WTC11 (cell line): Measurements from ENCODE around the gene MDGA2. TPM values are rescaled to one million over a fixed set of nuclear protein-coding genes. Genes with fewer than 3 reads are reported as not detected.

Source experiments
- ATAC-seq: fragments of 200-7000 bp; cut with Tn5 transposase; 2 replicates; pipeline ENCODE4 v1.10.0; 2021; ENCODE audit warnings: mild to moderate bottlenecking, moderate library complexity
- CTCF ChIA-PET: fragments of 300-600 bp; sonication (Branson Sonifier 250); formaldehyde crosslinking; loops from one replicate; lab custom pipeline; 2021; ENCODE audit warnings: antibody characterized with exemption; lab: Charles Lee
- POLR2A ChIA-PET: fragments of 350-600 bp; sonication (Branson Sonifier 250); formaldehyde crosslinking; loops from one replicate; lab custom pipeline; 2021; ENCODE audit warnings: antibody characterized with exemption; lab: Charles Lee
- DNase-seq: peaks from one replicate; pipeline ENCODE4 v3.0.0; 2021; ENCODE audit warnings: low spot score
- H3K27ac Mint-ChIP-seq: 2 replicates; pipeline ENCODE4 v1.8.0; 2021; ENCODE audit warnings: mixed read lengths
- H3K27me3 Mint-ChIP-seq: 2 replicates; pipeline ENCODE4 v1.8.0; 2021; ENCODE audit warnings: low read depth, mild to moderate bottlenecking, moderate library complexity, mixed read lengths
- H3K36me3 Mint-ChIP-seq: 2 replicates; pipeline ENCODE4 v1.8.0; 2021; ENCODE audit warnings: mixed read lengths
- H3K4me1 Mint-ChIP-seq: 2 replicates; pipeline ENCODE4 v1.8.0; 2022; ENCODE audit warnings: mixed read lengths
- H3K4me3 Mint-ChIP-seq: 2 replicates; pipeline ENCODE4 v1.8.0; 2021; ENCODE audit warnings: mild to moderate bottlenecking, moderate library complexity, mixed read lengths
- H3K9me3 Mint-ChIP-seq: 2 replicates; pipeline ENCODE4 v1.8.0; 2021; ENCODE audit warnings: mixed read lengths
- CBFB ChIP-seq: sonication (generic); formaldehyde crosslinking; IDR thresholded peaks from 2 replicates; pipeline ENCODE4 v1.8.1; 2022; ENCODE audit warnings: mild to moderate bottlenecking, low read depth, missing genetic modification reagents
- CREM ChIP-seq: sonication (generic); formaldehyde crosslinking; IDR thresholded peaks from 2 replicates; pipeline ENCODE4 v1.8.1; 2022; ENCODE audit warnings: mild to moderate bottlenecking, missing genetic modification reagents, moderate library complexity
- NFYB ChIP-seq: sonication (generic); formaldehyde crosslinking; conservative IDR thresholded peaks from 2 replicates; pipeline ENCODE4 v1.8.0; 2022; ENCODE audit warnings: low read depth, missing genetic modification reagents
- RORB ChIP-seq: fragments of 250-450 bp; sonication (Bioruptor Pico); IDR thresholded peaks from 2 replicates; pipeline ENCODE4 v1.9.0; 2021; ENCODE audit warnings: mild to moderate bottlenecking
- TCF7 ChIP-seq: sonication (generic); formaldehyde crosslinking; IDR thresholded peaks from 2 replicates; pipeline ENCODE4 v1.8.0; 2022; ENCODE audit warnings: mild to moderate bottlenecking, low read depth, missing genetic modification reagents, moderate library complexity
- ZNF232 ChIP-seq: sonication (generic); formaldehyde crosslinking; IDR thresholded peaks from 2 replicates; pipeline ENCODE4 v1.8.0; 2022; ENCODE audit warnings: mild to moderate bottlenecking, missing genetic modification reagents
- total RNA-seq: library from RNA; stranded (reverse); gene quantifications from 3 replicates; pipeline ENCODE4 v1.2.3, GENCODE V29; 2021
- TF ChIP-seq, protein P1 (sequence below): sonication (generic); formaldehyde crosslinking; IDR thresholded peaks from 2 replicates; pipeline ENCODE4 v1.8.0; 2023; ENCODE audit warnings: mild to moderate bottlenecking, missing genetic modification reagents
- TF ChIP-seq, protein P2 (sequence below): fragments of 250-450 bp; sonication (Bioruptor Pico); IDR thresholded peaks from 2 replicates; pipeline ENCODE4 v2.1.2; 2022; ENCODE audit warnings: mild to moderate bottlenecking, moderate library complexity
- TF ChIP-seq, protein P3 (sequence below): sonication (generic); formaldehyde crosslinking; IDR thresholded peaks from 2 replicates; pipeline ENCODE4 v1.8.1; 2023; ENCODE audit warnings: mild to moderate bottlenecking, missing genetic modification reagents
- TF ChIP-seq, protein P4 (sequence below): sonication (generic); formaldehyde crosslinking; IDR thresholded peaks from 2 replicates; pipeline ENCODE4 v1.8.1; 2022; ENCODE audit warnings: mild to moderate bottlenecking, missing genetic modification reagents, moderate library complexity, borderline replicate concordance
- TF ChIP-seq, protein P5 (sequence below): sonication (generic); formaldehyde crosslinking; IDR thresholded peaks from 2 replicates; pipeline ENCODE4 v1.8.1; 2022; ENCODE audit warnings: missing genetic modification reagents, borderline replicate concordance
- TF ChIP-seq, protein P6 (sequence below): sonication (generic); formaldehyde crosslinking; IDR thresholded peaks from 2 replicates; pipeline ENCODE4 v1.8.0; 2022; ENCODE audit warnings: mild to moderate bottlenecking, missing genetic modification reagents
- TF ChIP-seq, protein P7 (sequence below): fragments of 200-600 bp; IDR thresholded peaks from 2 replicates; pipeline ENCODE4 v1.8.0; 2022; ENCODE audit warnings: antibody characterized with exemption
- TF ChIP-seq, protein P8 (sequence below): fragments of 250-450 bp; sonication (Bioruptor Pico); IDR thresholded peaks from 2 replicates; pipeline ENCODE4 v1.9.0; 2021; ENCODE audit warnings: moderate library complexity, mild to moderate bottlenecking, inconsistent platforms, borderline replicate concordance
- TF ChIP-seq, protein P9 (sequence below): sonication (generic); formaldehyde crosslinking; IDR thresholded peaks from 2 replicates; pipeline ENCODE4 v1.8.0; 2022; ENCODE audit warnings: mild to moderate bottlenecking, missing genetic modification reagents

Gene MDGA2
- total RNA-seq, 1 experiment from 2014 or later, result 4.9 TPM

DNA sequence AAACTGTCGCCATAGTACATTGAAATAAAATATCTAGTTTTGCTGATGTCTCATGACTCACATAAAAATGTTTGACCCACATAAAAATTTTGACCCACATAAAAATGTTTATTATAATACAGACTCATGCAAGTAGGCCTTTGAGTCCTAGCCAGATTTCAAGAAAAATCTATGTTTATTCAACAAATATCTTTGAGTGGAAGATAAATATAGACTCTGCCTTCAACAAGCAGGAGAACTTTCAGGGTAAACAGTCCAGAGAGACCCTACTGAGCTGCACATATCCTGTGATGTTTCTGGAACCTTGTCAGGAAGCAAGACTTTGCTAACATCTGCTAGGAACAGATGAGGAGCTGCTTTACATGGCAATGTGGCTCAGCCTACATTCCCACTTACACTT is 283.1 kb downstream of the MDGA2 start (continued):
- TF ChIP-seq, protein P1, sequence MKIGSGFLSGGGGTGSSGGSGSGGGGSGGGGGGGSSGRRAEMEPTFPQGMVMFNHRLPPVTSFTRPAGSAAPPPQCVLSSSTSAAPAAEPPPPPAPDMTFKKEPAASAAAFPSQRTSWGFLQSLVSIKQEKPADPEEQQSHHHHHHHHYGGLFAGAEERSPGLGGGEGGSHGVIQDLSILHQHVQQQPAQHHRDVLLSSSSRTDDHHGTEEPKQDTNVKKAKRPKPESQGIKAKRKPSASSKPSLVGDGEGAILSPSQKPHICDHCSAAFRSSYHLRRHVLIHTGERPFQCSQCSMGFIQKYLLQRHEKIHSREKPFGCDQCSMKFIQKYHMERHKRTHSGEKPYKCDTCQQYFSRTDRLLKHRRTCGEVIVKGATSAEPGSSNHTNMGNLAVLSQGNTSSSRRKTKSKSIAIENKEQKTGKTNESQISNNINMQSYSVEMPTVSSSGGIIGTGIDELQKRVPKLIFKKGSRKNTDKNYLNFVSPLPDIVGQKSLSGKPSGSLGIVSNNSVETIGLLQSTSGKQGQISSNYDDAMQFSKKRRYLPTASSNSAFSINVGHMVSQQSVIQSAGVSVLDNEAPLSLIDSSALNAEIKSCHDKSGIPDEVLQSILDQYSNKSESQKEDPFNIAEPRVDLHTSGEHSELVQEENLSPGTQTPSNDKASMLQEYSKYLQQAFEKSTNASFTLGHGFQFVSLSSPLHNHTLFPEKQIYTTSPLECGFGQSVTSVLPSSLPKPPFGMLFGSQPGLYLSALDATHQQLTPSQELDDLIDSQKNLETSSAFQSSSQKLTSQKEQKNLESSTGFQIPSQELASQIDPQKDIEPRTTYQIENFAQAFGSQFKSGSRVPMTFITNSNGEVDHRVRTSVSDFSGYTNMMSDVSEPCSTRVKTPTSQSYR (CRISPR knock-in tag), result no peak
- TF ChIP-seq RORB (CRISPR knock-in tag) (no peak), ZNF232 (CRISPR knock-in tag) (no peak)
- TF ChIP-seq, protein P2, sequence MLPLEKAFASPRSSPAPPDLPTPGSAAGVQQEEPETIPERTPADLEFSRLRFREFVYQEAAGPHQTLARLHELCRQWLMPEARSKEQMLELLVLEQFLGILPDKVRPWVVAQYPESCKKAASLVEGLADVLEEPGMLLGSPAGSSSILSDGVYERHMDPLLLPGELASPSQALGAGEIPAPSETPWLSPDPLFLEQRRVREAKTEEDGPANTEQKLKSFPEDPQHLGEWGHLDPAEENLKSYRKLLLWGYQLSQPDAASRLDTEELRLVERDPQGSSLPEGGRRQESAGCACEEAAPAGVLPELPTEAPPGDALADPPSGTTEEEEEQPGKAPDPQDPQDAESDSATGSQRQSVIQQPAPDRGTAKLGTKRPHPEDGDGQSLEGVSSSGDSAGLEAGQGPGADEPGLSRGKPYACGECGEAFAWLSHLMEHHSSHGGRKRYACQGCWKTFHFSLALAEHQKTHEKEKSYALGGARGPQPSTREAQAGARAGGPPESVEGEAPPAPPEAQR (CRISPR knock-in tag), result no peak
- TF ChIP-seq, protein P3, sequence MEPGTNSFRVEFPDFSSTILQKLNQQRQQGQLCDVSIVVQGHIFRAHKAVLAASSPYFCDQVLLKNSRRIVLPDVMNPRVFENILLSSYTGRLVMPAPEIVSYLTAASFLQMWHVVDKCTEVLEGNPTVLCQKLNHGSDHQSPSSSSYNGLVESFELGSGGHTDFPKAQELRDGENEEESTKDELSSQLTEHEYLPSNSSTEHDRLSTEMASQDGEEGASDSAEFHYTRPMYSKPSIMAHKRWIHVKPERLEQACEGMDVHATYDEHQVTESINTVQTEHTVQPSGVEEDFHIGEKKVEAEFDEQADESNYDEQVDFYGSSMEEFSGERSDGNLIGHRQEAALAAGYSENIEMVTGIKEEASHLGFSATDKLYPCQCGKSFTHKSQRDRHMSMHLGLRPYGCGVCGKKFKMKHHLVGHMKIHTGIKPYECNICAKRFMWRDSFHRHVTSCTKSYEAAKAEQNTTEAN (CRISPR knock-in tag), result no peak
- TF ChIP-seq, protein P4, sequence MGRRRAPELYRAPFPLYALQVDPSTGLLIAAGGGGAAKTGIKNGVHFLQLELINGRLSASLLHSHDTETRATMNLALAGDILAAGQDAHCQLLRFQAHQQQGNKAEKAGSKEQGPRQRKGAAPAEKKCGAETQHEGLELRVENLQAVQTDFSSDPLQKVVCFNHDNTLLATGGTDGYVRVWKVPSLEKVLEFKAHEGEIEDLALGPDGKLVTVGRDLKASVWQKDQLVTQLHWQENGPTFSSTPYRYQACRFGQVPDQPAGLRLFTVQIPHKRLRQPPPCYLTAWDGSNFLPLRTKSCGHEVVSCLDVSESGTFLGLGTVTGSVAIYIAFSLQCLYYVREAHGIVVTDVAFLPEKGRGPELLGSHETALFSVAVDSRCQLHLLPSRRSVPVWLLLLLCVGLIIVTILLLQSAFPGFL (CRISPR knock-in tag), result no peak

DNA sequence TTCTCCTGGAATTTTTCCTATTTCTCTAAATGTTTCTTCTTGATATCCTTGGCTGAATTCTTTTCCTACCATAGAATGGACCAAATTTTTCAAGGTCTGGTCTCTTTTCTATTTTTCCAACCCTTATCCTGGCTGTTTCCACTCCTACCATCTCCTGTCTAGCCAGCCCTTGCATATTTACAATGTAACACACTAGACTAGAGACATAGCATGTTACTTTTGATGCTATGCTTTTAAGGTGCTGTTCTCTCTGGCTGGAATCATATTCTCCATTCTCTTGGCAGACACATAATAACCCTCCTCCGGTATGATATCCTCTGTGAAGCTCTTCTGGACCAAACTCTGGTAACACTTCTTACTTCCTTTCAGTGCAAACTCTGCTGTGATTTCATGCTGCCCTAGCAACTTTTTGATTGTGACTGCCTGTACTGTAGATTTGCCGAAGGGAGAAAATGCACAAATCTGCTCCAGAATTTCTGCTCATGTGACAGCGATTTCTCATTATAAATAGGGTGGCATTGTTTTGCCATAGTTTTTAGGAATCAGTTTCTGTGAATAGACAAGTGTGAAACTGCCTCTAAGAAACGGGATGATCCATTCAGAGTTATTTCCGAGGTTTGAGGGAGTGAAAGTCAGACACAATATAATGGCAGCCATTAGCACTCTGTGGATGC is 284.4 kb downstream of the MDGA2 start:
- POLR2A ChIA-PET, result interaction anchor here (0.5 kb wide), 1 partner anchor 73 kb away, joined by 4 read pairs; no protein-coding TSS in a partner anchor
- Mint-ChIP-seq H3K4me3 (no peak overlapping the region), H3K9me3 (peaks cover 4% of the 10 kb centered on the region; the same call in 1 of the 2 replicates), H3K27ac (no peak overlapping the region), H3K36me3 (no peaks in the 10 kb centered on the region; the same call in 1 of the 2 replicates), H3K27me3 (peaks cover 22% of the 10 kb centered on the region), H3K4me1 (peaks cover 21% of the 10 kb centered on the region)
- CTCF ChIA-PET, result no interaction called here
- no peak for ATAC-seq
- DNase-seq, result no peak
- TF ChIP-seq, protein P1 (CRISPR knock-in tag), result no peak
- TF ChIP-seq, protein P5, sequence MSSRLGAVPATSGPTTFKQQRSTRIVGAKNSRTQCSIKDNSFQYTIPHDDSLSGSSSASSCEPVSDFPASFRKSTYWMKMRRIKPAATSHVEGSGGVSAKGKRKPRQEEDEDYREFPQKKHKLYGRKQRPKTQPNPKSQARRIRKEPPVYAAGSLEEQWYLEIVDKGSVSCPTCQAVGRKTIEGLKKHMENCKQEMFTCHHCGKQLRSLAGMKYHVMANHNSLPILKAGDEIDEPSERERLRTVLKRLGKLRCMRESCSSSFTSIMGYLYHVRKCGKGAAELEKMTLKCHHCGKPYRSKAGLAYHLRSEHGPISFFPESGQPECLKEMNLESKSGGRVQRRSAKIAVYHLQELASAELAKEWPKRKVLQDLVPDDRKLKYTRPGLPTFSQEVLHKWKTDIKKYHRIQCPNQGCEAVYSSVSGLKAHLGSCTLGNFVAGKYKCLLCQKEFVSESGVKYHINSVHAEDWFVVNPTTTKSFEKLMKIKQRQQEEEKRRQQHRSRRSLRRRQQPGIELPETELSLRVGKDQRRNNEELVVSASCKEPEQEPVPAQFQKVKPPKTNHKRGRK, result no peak
- TF ChIP-seq TCF7 (CRISPR knock-in tag) (no peak), CREM (CRISPR knock-in tag) (no peak), CBFB (no peak), NFYB (CRISPR knock-in tag) (no peak)
- TF ChIP-seq, protein P6, sequence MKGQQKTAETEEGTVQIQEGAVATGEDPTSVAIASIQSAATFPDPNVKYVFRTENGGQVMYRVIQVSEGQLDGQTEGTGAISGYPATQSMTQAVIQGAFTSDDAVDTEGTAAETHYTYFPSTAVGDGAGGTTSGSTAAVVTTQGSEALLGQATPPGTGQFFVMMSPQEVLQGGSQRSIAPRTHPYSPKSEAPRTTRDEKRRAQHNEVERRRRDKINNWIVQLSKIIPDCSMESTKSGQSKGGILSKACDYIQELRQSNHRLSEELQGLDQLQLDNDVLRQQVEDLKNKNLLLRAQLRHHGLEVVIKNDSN, result no peak
- TF ChIP-seq, protein P2 (CRISPR knock-in tag), result no peak
- TF ChIP-seq, protein P7, sequence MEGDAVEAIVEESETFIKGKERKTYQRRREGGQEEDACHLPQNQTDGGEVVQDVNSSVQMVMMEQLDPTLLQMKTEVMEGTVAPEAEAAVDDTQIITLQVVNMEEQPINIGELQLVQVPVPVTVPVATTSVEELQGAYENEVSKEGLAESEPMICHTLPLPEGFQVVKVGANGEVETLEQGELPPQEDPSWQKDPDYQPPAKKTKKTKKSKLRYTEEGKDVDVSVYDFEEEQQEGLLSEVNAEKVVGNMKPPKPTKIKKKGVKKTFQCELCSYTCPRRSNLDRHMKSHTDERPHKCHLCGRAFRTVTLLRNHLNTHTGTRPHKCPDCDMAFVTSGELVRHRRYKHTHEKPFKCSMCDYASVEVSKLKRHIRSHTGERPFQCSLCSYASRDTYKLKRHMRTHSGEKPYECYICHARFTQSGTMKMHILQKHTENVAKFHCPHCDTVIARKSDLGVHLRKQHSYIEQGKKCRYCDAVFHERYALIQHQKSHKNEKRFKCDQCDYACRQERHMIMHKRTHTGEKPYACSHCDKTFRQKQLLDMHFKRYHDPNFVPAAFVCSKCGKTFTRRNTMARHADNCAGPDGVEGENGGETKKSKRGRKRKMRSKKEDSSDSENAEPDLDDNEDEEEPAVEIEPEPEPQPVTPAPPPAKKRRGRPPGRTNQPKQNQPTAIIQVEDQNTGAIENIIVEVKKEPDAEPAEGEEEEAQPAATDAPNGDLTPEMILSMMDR, result no peak
- TF ChIP-seq, protein P8, sequence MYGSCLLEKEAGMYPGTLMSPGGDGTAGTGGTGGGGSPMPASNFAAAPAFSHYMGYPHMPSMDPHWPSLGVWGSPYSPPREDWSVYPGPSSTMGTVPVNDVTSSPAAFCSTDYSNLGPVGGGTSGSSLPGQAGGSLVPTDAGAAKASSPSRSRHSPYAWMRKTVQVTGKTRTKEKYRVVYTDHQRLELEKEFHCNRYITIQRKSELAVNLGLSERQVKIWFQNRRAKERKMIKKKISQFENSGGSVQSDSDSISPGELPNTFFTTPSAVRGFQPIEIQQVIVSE (CRISPR knock-in tag), result no peak
- TF ChIP-seq, protein P9, sequence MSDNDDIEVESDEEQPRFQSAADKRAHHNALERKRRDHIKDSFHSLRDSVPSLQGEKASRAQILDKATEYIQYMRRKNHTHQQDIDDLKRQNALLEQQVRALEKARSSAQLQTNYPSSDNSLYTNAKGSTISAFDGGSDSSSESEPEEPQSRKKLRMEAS (CRISPR knock-in tag), result no peak
